HCT116 (cell line): ENCODE results near the gene AGER. TPM values are rescaled to one million over a fixed set of nuclear protein-coding genes. Genes with fewer than 3 reads are reported as not detected.

Experiments
- ATAC-seq: fragments of 200-7000 bp; cut with Tn5 transposase; 2 replicates; pipeline ENCODE4 v1.9.1; 2020; ENCODE audit warnings: mild to moderate bottlenecking, moderate library complexity
- BruUV-seq: library from RNA; stranded (reverse); fragments of 400-500 nt; replicated peaks from 2 replicates; lab custom pipeline; 2021; lab: Mats Ljungman, UMichigan
- CTCF ChIA-PET: fragments of 300-600 bp; sonication (Branson Sonifier 250); formaldehyde crosslinking; loops from one replicate; lab custom pipeline; 2021; ENCODE audit warnings: antibody characterized with exemption; lab: Charles Lee
- POLR2A ChIA-PET: fragments of 300-600, 350-600 bp; sonication (Branson Sonifier 250); formaldehyde crosslinking; loops from one replicate; lab custom pipeline; 2021; ENCODE audit warnings: antibody characterized with exemption; lab: Charles Lee
- RAD21 ChIA-PET, 2 experiments: fragments of 300-600 bp; sonication (Branson Sonifier 250); formaldehyde crosslinking; loops; one replicate each; lab custom pipeline; 2023; ENCODE audit warnings: low total read pairs in 2 of 2; ENCODE audit not compliant: uncharacterized antibody in 2 of 2, unreplicated experiment in 2 of 2, low non-redundant PET in 1 of 2; lab: Charles Lee
- DNase-seq: peaks from one replicate; pipeline ENCODE4 v3.0.0-alpha.2; 2010; ENCODE audit warnings: low read depth, low spot score
- H2AFZ ChIP-seq: fragments of 200-600 bp; shearing (Covaris generic), sonication (generic); 2 replicates; pipeline ENCODE4 v1.6.1; 2017; ENCODE audit warnings: low read depth, mixed run types, mixed read lengths, antibody characterized with exemption, low read length; ENCODE audit not compliant: poor library complexity, severe bottlenecking
- H3K27ac ChIP-seq: 2 replicates; pipeline ENCODE4 v1.5.1; 2012; ENCODE audit warnings: low read depth, low read length
- H3K27me3 ChIP-seq: fragments of 200-600 bp; sonication (generic); 2 replicates; pipeline ENCODE4 v1.6.1; 2016; ENCODE audit warnings: mixed run types, low read length, mixed read lengths; ENCODE audit not compliant: insufficient read depth
- H3K36me3 ChIP-seq, 2 experiments: fragments of 200-500 bp in 1 of 2; fragments of 200-600 bp in 1 of 2; sonication (Bioruptor generic) in 1 of 2; sonication (generic) in 1 of 2; 2 replicates each; pipeline versions ENCODE4 v1.5.1 to v1.6.1; 2014 to 2016; ENCODE audit warnings: low read length in 2 of 2, inconsistent platforms in 1 of 2, mixed read lengths in 1 of 2, mixed run types in 1 of 2; ENCODE audit not compliant: insufficient read depth in 2 of 2, control insufficient read depth in 1 of 2
- H3K4me1 ChIP-seq, 2 experiments: fragments of 200-600 bp in 1 of 2; sonication (generic) in 1 of 2; 2 replicates each; pipeline versions ENCODE4 v1.5.1 to v1.6.1; 2012 to 2017; ENCODE audit warnings: low read length in 2 of 2, inconsistent platforms in 1 of 2, mild to moderate bottlenecking in 1 of 2, mixed read lengths in 1 of 2, mixed run types in 1 of 2, moderate library complexity in 1 of 2; ENCODE audit not compliant: insufficient read depth in 2 of 2, control insufficient read depth in 1 of 2
- H3K4me2 ChIP-seq: fragments of 200-600 bp; sonication (generic); 2 replicates; pipeline ENCODE4 v1.6.1; 2017; ENCODE audit warnings: mixed run types, low read length, mixed read lengths
- H3K4me3 ChIP-seq, 2 experiments: fragments of 200-600 bp in 1 of 2; sonication (generic) in 1 of 2; replicated peaks in 1 of 2; 2 replicates each; pipeline ENCODE4 v1.5.1; 2011 to 2016; ENCODE audit warnings: low read length in 2 of 2, control low read depth in 1 of 2, low read depth in 1 of 2, mild to moderate bottlenecking in 1 of 2, mixed read lengths in 1 of 2, mixed run types in 1 of 2
- H3K79me2 ChIP-seq: fragments of 200-600 bp; sonication (generic); 2 replicates; pipeline ENCODE4 v1.6.1; 2017; ENCODE audit warnings: mild to moderate bottlenecking, mixed run types, low read length, moderate library complexity, mixed read lengths; ENCODE audit not compliant: insufficient read depth
- H3K9ac ChIP-seq: fragments of 200-600 bp; sonication (generic); 2 replicates; pipeline ENCODE4 v1.6.1; 2016; ENCODE audit warnings: low read length, mixed read lengths
- H3K9me2 ChIP-seq: fragments of 200-600 bp; sonication (generic), shearing (Covaris generic); 2 replicates; pipeline ENCODE4 v1.6.1; 2017; ENCODE audit warnings: mixed run types, mild to moderate bottlenecking, moderate library complexity; ENCODE audit not compliant: insufficient read depth
- H3K9me3 ChIP-seq, 2 experiments: fragments of 200-500 bp in 1 of 2; fragments of 200-600 bp in 1 of 2; sonication (Bioruptor generic) in 1 of 2; sonication (generic) in 1 of 2; 2 replicates each; pipeline ENCODE4 v1.6.1; 2014 to 2017; ENCODE audit warnings: low read length in 2 of 2, mixed read lengths in 2 of 2, inconsistent platforms in 1 of 2, low read depth in 1 of 2, mild to moderate bottlenecking in 1 of 2, mixed run types in 1 of 2, moderate library complexity in 1 of 2; ENCODE audit not compliant: control insufficient read depth in 1 of 2, insufficient read depth in 1 of 2
- H4K20me1 ChIP-seq: fragments of 200-600 bp; sonication (generic), shearing (Covaris generic); 2 replicates; pipeline ENCODE4 v1.6.1; 2017; ENCODE audit warnings: mixed run types, mild to moderate bottlenecking, moderate library complexity; ENCODE audit not compliant: insufficient read depth
- CEBPB ChIP-seq: IDR thresholded peaks from 2 replicates; pipeline ENCODE4 v1.6.1; 2012; ENCODE audit warnings: low read depth
- ELF1 ChIP-seq: IDR thresholded peaks from 2 replicates; pipeline ENCODE4 v1.6.1; 2012; ENCODE audit warnings: low read depth, borderline replicate concordance
- EZH2 ChIP-seq: fragments of 200-600 bp; sonication (generic); IDR thresholded peaks from 2 replicates; pipeline ENCODE4 v1.6.1; 2017; ENCODE audit warnings: antibody characterized with exemption, mixed run types
- FOSL1 ChIP-seq: IDR thresholded peaks from 2 replicates; pipeline ENCODE4 v1.6.1; 2012; ENCODE audit warnings: low read depth
- POLR2A ChIP-seq: IDR thresholded peaks from 2 replicates; pipeline ENCODE4 v1.7.0; 2011; ENCODE audit warnings: borderline replicate concordance; ENCODE audit not compliant: insufficient read depth, insufficient read length; ENCODE audit errors: extremely low read depth
- RAD21 ChIP-seq: IDR thresholded peaks from 2 replicates; pipeline ENCODE4 v1.6.1; 2012; ENCODE audit warnings: low read depth, mild to moderate bottlenecking
- SIN3A ChIP-seq: IDR thresholded peaks from 2 replicates; pipeline ENCODE4 v1.6.1; 2012; ENCODE audit warnings: low read depth
- SRF ChIP-seq: IDR thresholded peaks from 2 replicates; pipeline ENCODE4 v1.6.1; 2012; ENCODE audit warnings: low read depth
- ZNF274 ChIP-seq: fragments of 200-500 bp; sonication (Bioruptor generic); IDR thresholded peaks from 2 replicates; pipeline ENCODE4 v1.6.1; 2014; ENCODE audit warnings: mild to moderate bottlenecking, low read depth, low read length, inconsistent platforms
- intact Hi-C: fragments of 100-400 bp; cut with micrococcal nuclease; formaldehyde crosslinking; loops from 2 replicates; pipeline ENCODE4 v1.10.0; 2022
- total RNA-seq: library from RNA; stranded (reverse); gene quantifications from one replicate; pipeline ENCODE4 v1.2.1, GENCODE V29; 2021; ENCODE audit not compliant: unreplicated experiment
- TF ChIP-seq, protein P1 (sequence below): IDR thresholded peaks from 2 replicates; pipeline ENCODE4 v1.6.1; 2012
- TF ChIP-seq, protein P2 (sequence below): IDR thresholded peaks from 2 replicates; pipeline ENCODE4 v1.6.1; 2012
- TF ChIP-seq, protein P3 (sequence below): IDR thresholded peaks from 2 replicates; pipeline ENCODE4 v1.6.1; 2011; ENCODE audit warnings: mild to moderate bottlenecking, low read length, moderate library complexity; ENCODE audit not compliant: insufficient replicate concordance; ENCODE audit errors: extremely low read depth

Gene AGER
- total RNA-seq, 1 experiment from 2014 or later = 22.6 TPM

DNA sequence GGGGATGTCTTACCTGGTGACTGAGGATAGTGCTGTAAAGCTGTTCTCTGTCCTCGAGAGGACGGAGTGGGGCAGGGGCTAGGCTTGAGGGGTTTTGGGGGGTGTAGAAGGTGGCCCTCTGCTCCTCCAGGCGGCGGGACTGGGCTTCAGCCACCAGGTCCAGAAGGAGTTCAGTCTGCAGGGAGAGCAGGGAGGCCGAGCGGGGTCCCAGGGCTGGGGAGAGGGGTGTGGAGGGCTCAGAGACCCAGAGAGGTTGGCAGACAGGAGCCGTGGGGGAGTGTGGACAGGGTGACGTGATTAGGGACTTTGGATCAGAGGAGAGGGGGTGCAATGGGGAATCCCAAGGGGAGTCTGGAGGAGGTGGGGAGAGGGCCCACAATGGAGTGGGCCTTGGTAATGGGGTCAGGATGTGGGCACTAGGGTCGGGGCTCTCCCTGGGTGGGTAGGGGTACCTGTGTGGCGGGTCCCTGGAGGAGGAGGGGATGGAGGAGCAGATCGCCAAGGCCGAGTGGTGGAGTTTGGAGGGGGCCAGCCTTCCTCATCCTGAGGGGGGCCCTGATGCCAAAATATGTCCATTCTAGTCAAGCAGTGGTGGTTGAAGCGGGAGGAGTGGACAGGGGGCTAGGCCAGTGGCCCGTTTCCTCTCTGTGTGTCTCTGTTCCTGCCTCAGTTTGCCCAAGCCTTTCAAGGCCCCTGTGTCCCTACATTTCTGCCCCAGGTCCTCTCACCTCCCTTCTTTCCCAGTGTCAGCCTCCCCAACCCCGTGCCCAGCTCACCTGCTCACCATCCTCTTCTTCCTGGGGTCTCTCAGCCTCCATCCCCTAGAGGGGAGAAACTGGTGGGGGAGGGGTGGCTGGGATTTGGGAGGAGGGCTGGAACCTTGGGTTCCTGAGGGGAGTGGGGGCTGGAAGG is 7.9 kb upstream of the AGER start:
- H3K4me1 ChIP-seq = peaks cover 27 to 62% of the 10 kb centered on the region in 2 experiments
- ChIA-PET RAD21 (no interaction called here), CTCF (no interaction called here)
- H3K27me3 ChIP-seq = no peaks in the 10 kb centered on the region
- BruUV-seq = no TSS peak
- ATAC-seq (no peak), DNase-seq (no peak)
- H3K9ac ChIP-seq = no peak overlapping the region; the same call in 1 of the 2 replicates
- no peaks in the 10 kb centered on the region for H3K9me2 ChIP-seq
- no peak overlapping the region for H3K4me3 ChIP-seq
- no peaks in the 10 kb centered on the region for H3K9me3 ChIP-seq
- TF ChIP-seq POLR2A (no peak), SRF (no peak), ZNF274 (no peak), FOSL1 (no peak), SIN3A (no peak), ELF1 (no peak), EZH2 (no peak), CEBPB (no peak), RAD21 (no peak)
- TF ChIP-seq, protein P1, sequence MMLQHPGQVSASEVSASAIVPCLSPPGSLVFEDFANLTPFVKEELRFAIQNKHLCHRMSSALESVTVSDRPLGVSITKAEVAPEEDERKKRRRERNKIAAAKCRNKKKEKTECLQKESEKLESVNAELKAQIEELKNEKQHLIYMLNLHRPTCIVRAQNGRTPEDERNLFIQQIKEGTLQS = no peak
- TF ChIP-seq, protein P2, sequence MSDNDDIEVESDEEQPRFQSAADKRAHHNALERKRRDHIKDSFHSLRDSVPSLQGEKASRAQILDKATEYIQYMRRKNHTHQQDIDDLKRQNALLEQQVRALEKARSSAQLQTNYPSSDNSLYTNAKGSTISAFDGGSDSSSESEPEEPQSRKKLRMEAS = no peak
- TF ChIP-seq, protein P3, sequence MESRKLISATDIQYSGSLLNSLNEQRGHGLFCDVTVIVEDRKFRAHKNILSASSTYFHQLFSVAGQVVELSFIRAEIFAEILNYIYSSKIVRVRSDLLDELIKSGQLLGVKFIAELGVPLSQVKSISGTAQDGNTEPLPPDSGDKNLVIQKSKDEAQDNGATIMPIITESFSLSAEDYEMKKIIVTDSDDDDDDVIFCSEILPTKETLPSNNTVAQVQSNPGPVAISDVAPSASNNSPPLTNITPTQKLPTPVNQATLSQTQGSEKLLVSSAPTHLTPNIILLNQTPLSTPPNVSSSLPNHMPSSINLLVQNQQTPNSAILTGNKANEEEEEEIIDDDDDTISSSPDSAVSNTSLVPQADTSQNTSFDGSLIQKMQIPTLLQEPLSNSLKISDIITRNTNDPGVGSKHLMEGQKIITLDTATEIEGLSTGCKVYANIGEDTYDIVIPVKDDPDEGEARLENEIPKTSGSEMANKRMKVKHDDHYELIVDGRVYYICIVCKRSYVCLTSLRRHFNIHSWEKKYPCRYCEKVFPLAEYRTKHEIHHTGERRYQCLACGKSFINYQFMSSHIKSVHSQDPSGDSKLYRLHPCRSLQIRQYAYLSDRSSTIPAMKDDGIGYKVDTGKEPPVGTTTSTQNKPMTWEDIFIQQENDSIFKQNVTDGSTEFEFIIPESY = no peak
- TF ChIP-seq, all 23 proteins: peak for 0
- POLR2A ChIA-PET = interaction anchor here (1.0 to 1.7 kb wide), 2 partner anchors 10 to 15 kb away, joined by 4 to 5 read pairs; no protein-coding TSS in a partner anchor
- Histone ChIP-seq H3K36me3 (peaks cover 0 to 2% of the 10 kb centered on the region in 2 experiments; a peak in 2 of 4 replicates), H3K79me2 (peaks cover 13% of the 10 kb centered on the region), H3K27ac (no peak overlapping the region; the same call in 1 of the 2 replicates), H4K20me1 (no peaks in the 10 kb centered on the region), H2AFZ (no peak overlapping the region), H3K4me2 (peak overlapping the region; percentile 52)
- intact Hi-C loops = no loop called here
